NOMO-1 (cell line): ENCODE results near the gene TERT.

Experiments
- DNase-seq, 2 experiments: peaks; one replicate each; lab custom pipeline; 2025; ENCODE audit not compliant: unreplicated experiment in 2 of 2; lab: John Stamatoyannopoulos, UW

TERT gene

DNA sequence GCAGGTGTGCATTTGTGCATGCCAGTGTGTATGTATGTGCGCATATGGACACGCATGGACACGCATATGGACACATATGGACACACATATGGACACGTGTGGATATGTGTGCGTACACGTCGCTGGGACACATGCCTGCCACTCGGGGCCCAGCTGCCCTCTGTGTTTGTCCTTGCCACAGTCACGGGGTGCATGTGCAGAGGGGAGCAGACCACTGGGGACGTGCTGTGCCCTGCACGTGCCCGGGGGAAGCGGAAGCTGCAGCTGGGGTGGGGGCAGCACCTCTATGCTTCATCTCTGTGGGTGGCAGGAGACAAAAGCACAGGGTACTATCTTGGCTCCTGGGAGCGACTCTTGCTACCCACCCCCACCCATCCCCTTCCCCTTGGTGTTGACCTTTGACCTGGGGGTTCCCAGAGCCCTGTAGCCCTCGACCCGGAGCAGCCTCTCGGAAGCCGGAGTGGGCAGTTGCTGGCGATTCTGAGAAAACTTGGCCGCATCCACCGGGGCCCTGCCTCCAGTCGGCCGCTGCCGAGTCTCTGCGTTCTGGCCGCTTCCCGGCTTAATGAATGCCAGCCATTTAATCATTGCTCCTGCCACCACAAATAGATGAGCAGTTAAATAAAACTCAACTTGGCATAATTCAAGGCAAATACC, 72.1 kb downstream of the TERT start:
- DNase-seq: no peak

DNA sequence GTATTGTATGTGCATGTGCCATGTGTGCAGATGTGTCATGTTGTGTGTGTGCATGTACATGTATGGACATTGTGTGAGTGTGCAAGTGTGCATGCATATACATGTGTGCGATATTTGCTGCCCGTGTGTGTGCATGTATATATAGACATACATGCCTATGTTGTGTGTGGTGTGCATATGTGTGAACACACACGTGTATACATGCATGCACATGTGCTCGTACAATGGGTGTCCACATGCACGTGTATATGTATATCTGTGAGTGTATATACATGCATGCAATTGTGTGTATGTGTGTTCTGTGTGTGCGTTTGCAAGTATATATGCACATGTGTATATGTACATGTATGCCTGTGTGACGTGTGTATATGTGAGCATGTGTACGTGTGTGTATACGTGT, 72.7 kb downstream of the TERT start:
- DNase-seq: no peak

DNA sequence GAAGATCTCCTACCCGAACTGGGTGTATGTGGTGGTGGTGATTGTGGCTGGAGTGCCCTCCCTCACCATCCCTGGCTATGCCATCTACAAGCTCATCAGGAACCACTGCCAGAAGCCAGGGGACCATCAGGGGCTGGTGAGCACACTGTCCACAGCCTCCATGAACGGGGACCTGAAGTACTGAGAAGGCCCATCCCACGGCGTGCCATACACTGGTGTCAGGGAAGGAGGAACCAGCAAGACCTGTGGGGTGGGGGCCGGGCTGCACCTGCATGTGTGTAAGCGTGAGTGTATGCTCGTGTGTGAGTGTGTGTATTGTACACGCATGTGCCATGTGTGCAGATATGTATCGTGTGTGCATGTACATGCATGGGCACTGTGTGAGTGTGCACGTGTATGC, 73.1 kb downstream of the TERT start:
- no peak for DNase-seq

DNA sequence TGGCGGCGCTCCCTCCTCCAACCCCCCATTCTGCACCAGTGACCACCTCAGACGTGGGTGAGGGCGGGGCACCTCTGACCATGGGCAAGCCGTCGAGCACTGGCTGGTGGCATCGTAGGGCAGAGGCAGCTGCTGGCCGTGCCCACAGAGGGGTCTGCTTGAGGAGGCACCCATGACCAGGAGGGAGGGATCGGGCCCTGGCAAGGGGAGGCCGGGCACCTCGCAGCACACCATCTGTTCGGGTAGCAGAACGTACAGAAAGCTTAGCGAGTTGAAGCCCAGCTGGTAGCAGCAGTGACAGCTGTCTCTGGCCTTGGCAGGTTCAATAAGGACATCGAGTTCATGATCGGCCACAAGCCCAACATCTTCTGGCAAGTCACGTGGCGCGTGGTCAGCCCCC, 74.0 kb downstream of the TERT start:
- DNase-seq: no peak

DNA sequence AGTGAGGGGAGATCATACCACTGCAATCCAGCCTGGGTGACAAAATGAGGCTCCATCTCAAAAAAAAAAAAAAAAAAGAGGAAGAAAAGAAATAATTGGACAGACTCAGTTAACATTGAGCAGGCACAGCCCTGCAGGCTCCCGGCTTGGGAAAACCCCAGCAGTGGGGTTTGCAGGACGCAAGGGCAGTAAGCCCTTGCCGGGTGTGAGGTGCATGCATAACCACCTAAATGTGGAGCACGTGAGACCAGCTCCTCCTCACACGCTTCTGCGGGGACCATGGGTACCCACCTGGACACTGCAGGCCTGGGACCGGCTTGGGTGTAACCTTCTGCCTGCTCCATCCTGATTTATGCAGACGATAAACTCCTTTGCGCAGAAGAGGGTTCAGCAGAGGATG, 74.5 kb downstream of the TERT start:
- no peak for DNase-seq

DNA sequence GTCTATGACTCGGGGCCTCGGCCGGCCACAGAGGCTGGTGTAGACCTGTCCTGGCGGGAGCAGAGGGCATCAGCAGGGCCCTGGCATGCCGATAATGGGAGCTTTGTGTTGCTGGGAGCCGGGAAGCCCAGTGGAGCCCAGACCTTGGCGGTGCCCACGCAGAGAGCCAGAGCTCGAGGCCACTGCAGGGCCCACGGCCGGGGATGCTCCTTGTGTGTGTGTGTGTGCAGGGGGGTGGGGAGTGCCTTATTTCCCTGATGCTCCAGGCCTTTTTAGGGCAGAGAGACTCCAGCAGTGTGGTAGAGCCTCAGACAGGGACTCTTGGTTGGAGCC, 75.1 kb downstream of the TERT start:
- DNase-seq: no peak

DNA sequence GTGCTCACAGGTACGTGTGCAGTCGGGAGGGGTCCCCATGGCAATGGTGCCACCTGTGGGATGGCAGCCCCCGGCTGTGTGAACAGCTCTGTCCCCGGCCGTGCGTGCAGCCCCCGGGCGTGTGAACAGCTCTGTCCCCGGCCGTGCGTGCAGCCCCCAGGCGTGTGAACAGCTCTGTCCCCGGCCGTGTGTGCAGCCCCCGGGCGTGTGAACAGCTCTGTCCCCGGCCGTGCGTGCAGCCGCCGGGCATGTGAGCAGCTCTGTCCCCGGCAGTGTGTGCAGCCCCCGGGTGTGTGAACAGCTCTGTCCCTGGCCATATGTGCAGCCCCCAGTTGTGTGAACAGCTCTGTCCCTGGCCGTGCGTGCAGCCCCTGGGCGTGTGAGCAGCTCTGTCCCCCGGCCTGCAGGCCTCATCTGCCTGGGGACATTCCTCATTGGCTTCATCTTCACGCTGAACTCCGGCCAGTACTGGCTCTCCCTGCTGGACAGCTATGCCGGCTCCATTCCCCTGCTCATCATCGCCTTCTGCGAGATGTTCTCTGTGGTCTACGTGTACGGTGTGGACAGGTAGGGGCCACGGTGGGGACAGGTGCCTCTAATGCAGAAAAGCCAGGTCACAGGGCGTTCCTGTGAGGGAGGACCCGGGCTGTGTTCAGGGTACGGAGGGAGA, 75.6 kb downstream of the TERT start:
- DNase-seq: no peak

DNA sequence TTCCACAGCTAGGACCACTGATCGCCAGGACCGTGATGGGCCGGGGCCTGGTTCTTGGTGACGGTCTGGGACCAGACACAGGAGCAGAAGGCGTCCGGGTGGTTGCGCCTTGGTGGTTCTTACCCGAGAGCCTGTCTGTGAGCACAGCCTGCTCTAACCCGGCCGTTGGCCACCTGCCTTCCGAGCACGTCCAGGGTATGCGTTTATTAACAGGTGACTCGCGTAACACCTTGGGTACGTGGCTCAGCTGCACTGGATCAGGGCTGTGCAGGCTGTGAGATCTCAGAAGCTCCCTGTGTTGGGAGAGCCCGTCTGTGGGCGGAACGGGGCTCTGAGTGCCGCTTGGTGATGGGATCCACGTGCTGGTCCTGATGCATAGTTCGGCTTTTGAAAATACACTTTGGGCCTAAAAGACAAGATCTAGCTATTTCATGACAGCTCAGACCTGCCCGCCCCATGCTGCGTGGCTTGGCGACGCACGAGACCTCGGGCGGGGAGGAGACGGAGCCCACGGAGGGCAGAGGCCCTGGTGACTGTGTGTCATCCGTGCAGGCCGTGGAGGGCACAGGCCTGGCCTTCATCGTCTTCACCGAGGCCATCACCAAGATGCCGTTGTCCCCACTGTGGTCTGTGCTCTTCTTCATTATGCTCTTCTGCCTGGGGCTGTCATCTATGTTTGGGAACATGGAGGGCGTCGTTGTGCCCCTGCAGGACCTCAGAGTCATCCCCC, 76.4 kb downstream of the TERT start:
- no peak for DNase-seq

DNA sequence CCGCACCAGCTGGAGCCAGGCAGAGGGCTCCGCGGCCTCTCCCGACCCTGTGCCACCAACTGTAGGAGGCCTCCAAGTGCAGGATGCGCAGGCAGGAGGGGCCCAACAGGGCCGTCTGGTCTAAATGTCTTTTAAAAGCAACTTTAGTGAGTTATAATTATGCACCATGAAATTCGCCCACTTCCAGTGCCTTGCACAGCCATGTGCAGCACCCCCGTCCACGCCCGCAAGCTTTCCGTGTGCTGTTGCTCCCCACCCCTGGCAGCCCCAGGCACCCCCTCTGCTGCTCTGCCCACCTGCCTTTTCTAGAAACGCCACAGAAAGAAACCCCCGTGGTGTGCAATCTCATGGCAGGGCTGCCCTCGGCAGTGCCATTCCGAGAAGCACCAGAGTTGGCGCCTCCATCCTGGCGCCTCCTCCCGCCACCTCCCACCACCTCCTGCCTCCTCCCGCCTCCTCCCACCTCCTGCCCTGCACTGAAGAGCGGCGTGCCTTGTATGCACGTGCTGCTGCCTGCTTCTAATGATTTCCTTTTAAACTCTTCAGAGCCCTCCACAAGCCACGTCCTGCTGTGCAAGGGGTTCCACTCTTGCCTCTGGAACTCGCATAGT, 77.2 kb downstream of the TERT start:
- DNase-seq: no peak

DNA sequence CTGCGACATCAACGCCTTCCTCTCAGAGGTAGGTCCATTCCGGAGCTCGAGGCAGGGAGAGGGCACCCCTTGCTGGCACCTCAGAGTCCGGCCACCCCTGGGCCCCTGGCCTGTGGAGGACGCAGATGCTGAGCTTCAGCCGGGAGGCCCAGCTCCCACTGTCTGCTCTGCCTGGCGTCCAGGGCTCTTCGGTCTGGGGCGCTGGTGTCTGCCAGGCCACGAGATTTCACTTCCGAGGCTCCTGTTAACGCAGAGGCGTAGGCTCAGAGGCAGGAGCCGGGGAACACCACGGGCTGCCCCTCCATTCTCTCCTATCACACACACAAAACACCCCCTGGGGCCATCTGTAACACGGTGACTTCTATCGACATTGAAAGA, 78.0 kb downstream of the TERT start:
- DNase-seq: no peak

DNA sequence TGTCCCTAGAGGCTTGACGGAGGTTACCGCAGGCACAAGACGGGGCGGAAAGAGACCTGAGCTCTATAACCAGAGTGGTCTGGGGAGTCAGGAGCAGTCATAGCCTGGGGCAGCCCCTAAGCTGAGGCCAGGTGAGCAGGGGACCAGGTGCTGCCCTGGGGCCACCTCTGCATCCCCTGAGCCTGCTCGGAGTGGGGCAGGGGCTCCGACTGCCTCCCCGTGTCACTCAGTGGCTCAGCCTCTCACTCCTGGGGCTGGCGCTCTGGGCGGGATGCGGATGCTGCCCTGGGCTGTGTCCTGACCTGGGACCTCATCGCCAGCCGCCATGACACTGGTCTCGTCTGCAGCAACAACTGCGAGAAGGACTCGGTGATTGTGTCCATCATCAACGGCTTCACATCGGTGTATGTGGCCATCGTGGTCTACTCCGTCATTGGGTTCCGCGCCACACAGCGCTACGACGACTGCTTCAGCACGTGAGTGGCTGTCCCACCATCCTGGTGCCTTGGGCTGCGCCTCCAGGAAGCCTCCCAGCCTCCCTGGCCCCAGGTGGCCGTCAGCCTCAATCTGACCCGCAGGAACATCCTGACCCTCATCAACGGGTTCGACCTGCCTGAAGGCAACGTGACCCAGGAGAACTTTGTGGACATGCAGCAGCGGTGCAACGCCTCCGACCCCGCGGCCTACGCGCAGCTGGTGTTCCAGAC, 78.5 kb downstream of the TERT start:
- DNase-seq: no peak

DNA sequence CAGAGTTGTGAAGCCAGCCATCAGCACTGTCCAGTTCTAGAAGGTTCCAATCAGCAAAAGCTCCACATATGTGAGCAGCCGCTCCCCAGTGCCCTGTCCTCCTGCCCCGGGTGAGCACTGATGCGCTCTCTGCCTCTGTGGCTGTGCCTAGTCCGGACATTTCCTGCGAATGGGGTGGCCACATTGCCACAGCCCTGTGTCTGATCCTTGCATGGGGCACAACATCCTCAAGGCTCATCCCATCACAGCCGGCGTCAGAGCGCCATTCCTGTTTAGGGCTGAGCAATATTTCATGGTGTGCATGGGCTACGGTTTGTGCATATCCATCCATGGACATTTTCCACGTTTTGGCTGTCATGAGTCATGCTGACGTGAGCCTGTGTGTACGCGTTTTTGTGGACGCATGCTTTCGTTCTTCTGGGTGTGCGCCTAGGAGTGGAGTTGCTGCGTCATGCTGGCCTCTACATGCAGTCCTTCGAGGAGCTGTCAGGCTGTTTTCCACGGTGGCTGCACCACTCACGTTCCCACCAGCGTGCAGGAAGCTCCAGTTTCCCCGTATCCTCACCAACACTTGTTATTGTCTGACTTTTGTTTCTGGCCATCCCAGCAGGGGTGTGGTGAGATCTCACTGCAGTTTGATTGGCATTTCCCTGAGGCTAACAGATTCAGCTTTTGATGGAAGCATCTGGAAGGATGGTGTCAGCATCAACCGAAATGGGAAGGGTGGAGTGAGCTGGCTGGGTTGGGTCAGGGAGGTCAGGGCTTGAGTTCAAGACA, 79.4 kb downstream of the TERT start:
- DNase-seq: no peak

DNA sequence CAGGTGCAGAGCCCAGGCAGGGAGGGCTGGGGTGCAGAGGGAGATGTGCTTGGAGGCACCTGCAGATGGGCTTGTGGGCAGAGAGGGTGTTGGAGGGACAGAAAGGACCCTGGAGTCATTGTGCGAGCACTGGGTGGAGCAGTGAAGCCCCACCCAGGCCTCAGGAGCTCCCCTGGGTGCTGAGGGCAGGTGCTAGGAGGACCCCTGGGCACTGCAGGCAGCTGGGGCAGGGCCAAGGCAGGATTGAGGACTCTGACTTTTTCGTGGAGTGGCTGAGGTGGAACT, 80.0 kb downstream of the TERT start:
- DNase-seq: no peak

DNA sequence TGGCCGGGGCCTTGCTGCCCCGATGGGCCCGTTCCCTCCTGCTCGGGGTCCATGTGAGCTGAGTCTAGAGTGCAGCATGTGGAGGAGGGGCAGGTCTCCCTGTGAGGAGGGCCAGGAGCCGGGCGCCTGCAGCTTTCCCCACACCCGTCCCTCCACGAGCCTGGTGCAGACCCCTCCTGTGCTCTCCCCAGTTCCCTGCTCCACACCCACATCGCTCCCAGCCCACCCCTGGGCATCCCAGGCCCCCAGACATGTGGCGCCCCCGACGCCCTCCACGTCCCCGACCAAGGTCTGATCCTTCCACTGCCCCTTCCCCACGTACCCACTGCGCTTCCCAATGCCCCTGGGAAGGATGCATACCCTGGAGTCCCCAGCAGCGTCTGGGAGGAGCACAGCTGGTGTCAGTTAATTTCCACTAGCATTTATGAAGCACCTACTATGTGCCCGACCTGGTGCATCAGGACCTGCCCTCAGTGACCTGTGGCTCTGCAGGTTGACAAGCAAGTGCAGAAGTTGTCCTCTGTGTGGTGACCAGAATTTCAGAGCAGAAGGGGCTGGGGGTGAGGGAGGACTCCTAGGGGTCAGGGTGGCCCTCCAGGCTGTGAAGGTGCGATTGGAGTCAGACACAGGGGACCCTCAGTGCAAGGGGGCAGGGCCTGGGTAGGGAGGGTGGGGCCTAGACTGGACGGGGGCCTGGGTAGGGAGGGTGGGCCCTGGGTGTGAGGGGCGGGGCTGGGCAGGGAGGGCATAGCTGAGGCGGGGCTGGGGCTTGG, 80.5 kb downstream of the TERT start:
- DNase-seq: no peak

DNA sequence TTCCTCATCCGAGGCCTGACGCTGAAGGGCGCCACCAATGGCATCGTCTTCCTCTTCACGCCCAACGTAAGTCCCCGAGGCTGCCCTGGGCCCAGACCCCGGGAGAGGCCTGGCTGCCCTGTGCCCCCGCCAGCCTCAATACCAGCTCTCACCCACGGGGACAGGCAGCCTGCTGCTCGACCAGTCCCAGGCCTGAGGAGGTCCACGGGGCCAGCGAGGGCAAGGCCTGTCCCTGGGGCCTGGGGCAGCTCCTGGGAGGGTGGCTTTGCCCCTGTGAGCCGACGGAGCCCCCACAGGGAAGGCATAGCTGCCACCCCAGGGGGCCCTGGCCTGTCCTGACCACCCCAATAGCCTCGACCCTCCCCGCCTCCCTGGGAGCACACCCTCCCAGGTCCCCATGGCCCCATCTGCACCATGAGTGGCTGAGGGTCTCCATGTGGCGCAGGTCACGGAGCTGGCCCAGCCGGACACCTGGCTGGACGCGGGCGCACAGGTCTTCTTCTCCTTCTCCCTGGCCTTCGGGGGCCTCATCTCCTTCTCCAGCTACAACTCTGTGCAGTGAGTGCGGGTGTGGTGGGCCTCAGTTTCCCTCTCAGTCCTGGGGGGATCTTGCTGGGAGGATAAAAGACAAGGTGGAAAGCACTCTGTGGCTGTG, 81.2 kb downstream of the TERT start:
- DNase-seq: no peak

DNA sequence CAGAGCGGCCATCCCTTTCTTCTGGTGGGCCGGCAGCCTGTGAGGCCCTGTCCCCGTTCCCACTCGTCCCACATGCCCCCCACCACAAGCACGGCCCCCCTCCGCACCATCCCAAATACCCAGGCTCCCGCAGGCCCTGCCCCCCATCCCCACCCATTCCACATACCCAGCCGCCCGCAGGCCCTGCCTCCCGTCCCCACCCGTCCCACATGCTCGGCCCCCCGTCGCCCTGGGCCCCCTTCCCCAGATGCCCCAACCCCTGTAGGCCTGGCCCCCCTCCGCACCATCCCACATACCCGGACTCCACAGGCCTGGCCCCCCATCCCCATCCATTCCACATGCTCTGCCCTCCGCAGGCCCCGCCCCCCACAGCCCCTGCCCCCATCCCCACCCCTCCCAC, 82.0 kb downstream of the TERT start:
- no peak for DNase-seq

DNA sequence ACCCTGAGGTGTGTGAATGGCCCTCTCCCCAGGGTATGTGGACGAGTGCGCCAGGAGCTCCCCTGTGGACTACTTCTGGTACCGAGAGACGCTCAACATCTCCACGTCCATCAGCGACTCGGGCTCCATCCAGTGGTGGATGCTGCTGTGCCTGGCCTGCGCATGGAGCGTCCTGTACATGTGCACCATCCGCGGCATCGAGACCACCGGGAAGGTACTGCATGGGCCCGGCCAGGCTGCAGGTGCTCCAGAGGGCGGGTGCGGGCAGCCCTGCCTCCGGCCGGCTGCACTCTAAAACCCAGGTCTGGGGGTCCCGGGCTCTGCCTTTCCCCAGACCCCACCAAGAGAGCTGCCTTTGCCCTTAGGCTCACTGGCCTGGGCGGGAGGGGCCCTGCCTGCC, 82.6 kb downstream of the TERT start:
- no peak for DNase-seq

DNA sequence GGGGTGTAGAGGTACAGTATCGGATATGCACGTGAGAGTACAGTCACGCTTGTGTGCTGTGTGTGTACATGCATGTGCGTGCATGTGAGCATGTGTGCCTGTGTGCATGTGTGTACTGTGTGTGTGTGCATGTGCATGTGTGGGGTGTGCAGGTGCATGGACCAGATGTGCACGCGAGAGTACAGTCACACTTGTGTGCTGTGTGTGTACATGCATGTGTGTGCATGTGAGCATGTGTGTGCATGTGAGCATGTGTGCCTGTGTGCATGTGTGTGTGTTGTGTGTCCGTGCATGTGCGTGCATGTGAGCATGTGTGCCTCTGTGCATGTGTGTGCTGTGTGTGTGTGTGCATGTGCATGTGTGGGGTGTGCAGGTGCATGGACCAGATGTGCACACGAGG, 83.2 kb downstream of the TERT start:
- DNase-seq: no peak

DNA sequence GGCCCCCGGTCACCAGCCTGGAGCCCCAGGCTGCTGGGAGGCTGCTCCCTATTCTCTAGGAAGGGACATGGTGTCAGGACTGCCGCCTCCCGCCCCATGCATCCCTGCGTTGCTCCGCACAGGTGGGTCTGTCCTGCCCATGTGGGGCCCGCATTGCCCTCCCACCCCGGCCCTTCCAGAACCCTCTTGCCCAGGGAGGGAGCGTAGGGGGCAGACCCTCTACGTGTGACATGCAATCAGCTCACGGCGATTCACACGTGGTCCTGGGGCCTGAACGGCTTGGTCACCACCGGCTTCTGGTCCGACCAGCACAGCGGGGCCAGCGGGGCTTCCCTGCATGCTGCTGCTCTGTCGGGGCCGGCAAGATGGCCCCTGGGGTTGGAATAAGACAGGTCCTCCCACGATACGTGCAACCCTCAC, 84.0 kb downstream of the TERT start:
- DNase-seq: no peak
